Smooth muscle cell (in vitro differentiated cells): Measurements from ENCODE around the gene RPA3. TPM values are rescaled to one million over a fixed set of nuclear protein-coding genes. Genes with fewer than 3 reads are reported as not detected.

ENCODE experiments used
- DNase-seq: peaks from one replicate; lab custom pipeline; 2025; ENCODE audit not compliant: unreplicated experiment; lab: John Stamatoyannopoulos, UW
- H2AFZ ChIP-seq: fragments of 200-600 bp; sonication (generic); 2 replicates; pipeline ENCODE4 v1.6.0; 2016; ENCODE audit warnings: antibody characterized with exemption, low read depth, mild to moderate bottlenecking
- H3F3A ChIP-seq: fragments of 200-600 bp; sonication (generic); 2 replicates; pipeline ENCODE4 v1.6.0; 2017; ENCODE audit warnings: antibody characterized with exemption, low read depth
- H3K27ac ChIP-seq: fragments of 200-600 bp; sonication (generic); 2 replicates; pipeline ENCODE4 v1.5.1; 2016; ENCODE audit warnings: low read depth, mild to moderate bottlenecking
- H3K27me3 ChIP-seq: fragments of 200-600 bp; sonication (generic); 2 replicates; pipeline ENCODE4 v1.6.1; 2016; ENCODE audit warnings: low read depth, mild to moderate bottlenecking
- H3K36me3 ChIP-seq: fragments of 200-600 bp; sonication (generic); 2 replicates; pipeline ENCODE4 v1.5.1; 2016; ENCODE audit warnings: low read depth
- H3K4me1 ChIP-seq: fragments of 200-600 bp; sonication (generic); 2 replicates; pipeline ENCODE4 v1.5.1; 2016; ENCODE audit warnings: low read depth
- H3K4me2 ChIP-seq: fragments of 200-600 bp; sonication (generic); 2 replicates; pipeline ENCODE4 v1.6.0; 2016; ENCODE audit warnings: mild to moderate bottlenecking
- H3K4me3 ChIP-seq: fragments of 200-600 bp; sonication (generic); 2 replicates; pipeline ENCODE4 v1.5.1; 2016; ENCODE audit warnings: mild to moderate bottlenecking
- H3K79me2 ChIP-seq: fragments of 200-600 bp; sonication (generic); 2 replicates; pipeline ENCODE4 v1.6.0; 2016; ENCODE audit warnings: low read depth, mild to moderate bottlenecking
- H3K9ac ChIP-seq: fragments of 200-600 bp; sonication (generic); 2 replicates; pipeline ENCODE4 v1.6.0; 2016; ENCODE audit warnings: low read depth
- H3K9me3 ChIP-seq: fragments of 200-600 bp; sonication (generic); replicated peaks from 2 replicates; pipeline ENCODE4 v1.5.1; 2016; ENCODE audit warnings: low read depth
- H4K20me1 ChIP-seq: fragments of 200-600 bp; sonication (generic); 2 replicates; pipeline ENCODE4 v1.6.0; 2016; ENCODE audit warnings: low read depth
- WGBS: methylation state at CpG from one replicate; pipeline ENCODE4 v1.1.7; 2016; ENCODE audit warnings: low lambda C conversion rate; 5-methylcytosine and 5-hydroxymethylcytosine counted together
- polyA plus RNA-seq: library from polyadenylated mRNA; unstranded; fragments of >200 nt; fragmentation: Nextera tagmentation; extraction: Ambion mirVana; gene quantifications from 2 replicates; pipeline ENCODE4 v1.2.1, GENCODE V29; 2016
- total RNA-seq: library from RNA; depleted of rRNA; stranded (reverse); fragments of >200 nt; gene quantifications from 2 replicates; pipeline ENCODE4 v1.2.3, GENCODE V29; 2014
- TF ChIP-seq, protein P1 (sequence below): fragments of 200-600 bp; sonication (generic); IDR thresholded peaks from 2 replicates; pipeline ENCODE4 v1.5.1; 2017; ENCODE audit warnings: borderline replicate concordance, mild to moderate bottlenecking, antibody characterized with exemption; ENCODE audit not compliant: insufficient read depth, poor library complexity, severe bottlenecking

The RPA3 gene
- total and polyA plus RNA-seq, 2 experiments from 2014 or later = 37.2 to 63.7 TPM

- Histone ChIP-seq H3K4me3 (peak overlapping the region; percentile 67), H3K4me1 (peaks cover 15% of the 10 kb centered on the region), H3K27me3 (no peaks in the 10 kb centered on the region), H4K20me1 (no peaks in the 10 kb centered on the region), H3K79me2 (peaks cover 42% of the 10 kb centered on the region), H2AFZ (peak overlapping the region; percentile 97), H3K36me3 (no peaks in the 10 kb centered on the region), H3K27ac (peak overlapping the region; percentile 66), H3K4me2 (peak overlapping the region; percentile 98), H3K9me3 (no peaks in the 10 kb centered on the region), H3F3A (no peaks in the 10 kb centered on the region), H3K9ac (peak overlapping the region; percentile 74)
- no peak for DNase-seq
- WGBS = 6% methylated on average over 22 of the region's 22 CpGs
- TF ChIP-seq, protein P1, sequence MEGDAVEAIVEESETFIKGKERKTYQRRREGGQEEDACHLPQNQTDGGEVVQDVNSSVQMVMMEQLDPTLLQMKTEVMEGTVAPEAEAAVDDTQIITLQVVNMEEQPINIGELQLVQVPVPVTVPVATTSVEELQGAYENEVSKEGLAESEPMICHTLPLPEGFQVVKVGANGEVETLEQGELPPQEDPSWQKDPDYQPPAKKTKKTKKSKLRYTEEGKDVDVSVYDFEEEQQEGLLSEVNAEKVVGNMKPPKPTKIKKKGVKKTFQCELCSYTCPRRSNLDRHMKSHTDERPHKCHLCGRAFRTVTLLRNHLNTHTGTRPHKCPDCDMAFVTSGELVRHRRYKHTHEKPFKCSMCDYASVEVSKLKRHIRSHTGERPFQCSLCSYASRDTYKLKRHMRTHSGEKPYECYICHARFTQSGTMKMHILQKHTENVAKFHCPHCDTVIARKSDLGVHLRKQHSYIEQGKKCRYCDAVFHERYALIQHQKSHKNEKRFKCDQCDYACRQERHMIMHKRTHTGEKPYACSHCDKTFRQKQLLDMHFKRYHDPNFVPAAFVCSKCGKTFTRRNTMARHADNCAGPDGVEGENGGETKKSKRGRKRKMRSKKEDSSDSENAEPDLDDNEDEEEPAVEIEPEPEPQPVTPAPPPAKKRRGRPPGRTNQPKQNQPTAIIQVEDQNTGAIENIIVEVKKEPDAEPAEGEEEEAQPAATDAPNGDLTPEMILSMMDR = no peak
These were observed 77.2 kb downstream of the RPA3 start for GRCh38 chr7:7641129-7641663.

DNA sequence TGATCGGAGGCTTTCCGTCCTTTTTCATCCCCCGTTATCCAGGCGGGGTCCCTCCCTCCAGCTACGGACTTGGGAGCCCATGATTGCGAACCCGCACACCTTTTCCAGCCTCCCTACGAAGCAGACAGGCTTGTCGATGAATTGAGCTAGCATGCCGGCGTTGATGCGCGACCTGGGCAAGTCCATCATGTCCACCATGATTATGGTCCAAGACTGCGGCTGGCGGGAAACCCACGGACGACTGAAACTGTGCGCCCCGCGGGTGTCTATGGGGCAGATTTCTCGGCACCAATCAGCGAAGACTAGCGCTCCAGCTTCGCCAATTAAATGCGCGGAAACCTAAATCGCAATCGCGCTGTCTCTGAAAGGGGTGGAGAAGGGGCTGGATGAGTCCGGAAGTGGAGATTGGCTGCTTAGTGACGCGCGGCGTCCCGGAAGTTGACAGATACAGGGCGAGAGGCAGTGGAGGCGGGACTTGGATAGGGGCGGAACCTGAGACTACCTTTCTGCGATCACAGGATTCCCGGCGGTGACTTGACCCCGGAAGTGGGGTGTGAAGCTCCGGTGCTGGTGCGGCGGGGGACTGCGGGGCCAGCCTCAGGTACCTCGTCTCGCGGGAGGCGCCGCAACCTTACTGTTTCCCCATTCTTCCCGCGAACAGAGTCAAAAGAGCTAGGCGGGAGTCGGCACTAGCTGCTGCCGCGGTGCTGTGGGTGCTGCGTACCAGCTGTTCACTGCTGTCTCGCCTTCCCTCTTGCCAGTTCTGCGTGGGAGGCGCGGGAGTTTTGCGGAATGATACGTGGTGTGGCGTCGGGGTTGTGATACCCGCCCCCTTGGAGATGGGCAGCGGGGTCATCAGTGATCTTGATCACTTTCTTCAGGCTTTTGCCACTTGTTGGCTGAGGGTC, 77.9 kb downstream of the RPA3 start, which contains the start of gene UMAD1:
Gene UMAD1, plus strand, starts transcription at position 532 of the 908 bp plus-strand sequence. CDS start 32,620 bp downstream, outside the sequence.
- Histone ChIP-seq H3K9ac (peak within 1 kb of the TSS; percentile 74), H3K9me3 (no peaks in the 10 kb centered on the region), H3K4me2 (peak within 1 kb of the TSS; percentile 98), H3K36me3 (no peaks in the 10 kb centered on the region), H3K27me3 (no peaks in the 10 kb centered on the region), H3F3A (no peaks in the 10 kb centered on the region), H3K4me1 (peaks cover 15% of the 10 kb centered on the region), H3K4me3 (peak within 1 kb of the TSS; percentile 67), H4K20me1 (no peaks in the 10 kb centered on the region), H2AFZ (peak within 1 kb of the TSS; percentile 97), H3K27ac (peak within 1 kb of the TSS; percentile 66), H3K79me2 (peaks cover 38% of the 10 kb centered on the region)
- WGBS = under 1% methylated on average over 68 of the region's 68 CpGs
- TF ChIP-seq, protein P1 = no peak
- DNase-seq = peak; percentile 73

DNA sequence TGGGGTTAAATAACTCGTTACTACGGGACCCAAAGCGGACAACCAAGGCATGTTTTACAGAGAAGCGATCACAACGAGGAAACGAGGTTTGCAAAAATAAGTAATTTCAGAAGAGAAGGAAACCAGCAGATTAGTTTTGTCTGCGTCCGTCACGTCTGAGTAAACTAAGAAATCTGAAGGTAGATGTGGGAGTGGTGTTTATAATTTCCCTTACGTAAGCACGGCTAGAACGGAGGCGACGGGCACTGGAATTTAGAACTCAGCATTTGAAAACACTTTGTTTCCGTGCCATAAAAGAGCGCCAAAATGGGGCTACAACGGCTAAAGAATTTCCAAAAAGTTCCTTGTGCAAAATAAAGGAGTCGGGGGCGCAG, 78.6 kb downstream of the RPA3 start:
- peaks cover 15% of the 10 kb centered on the region for H3K4me1 ChIP-seq
- under 1% methylated on average over 18 of the region's 19 CpGs for WGBS
- DNase-seq = no peak
- H3K36me3 ChIP-seq = no peaks in the 10 kb centered on the region
- H3K9ac ChIP-seq = peak overlapping the region; percentile 66
- H4K20me1 ChIP-seq = no peaks in the 10 kb centered on the region
- no peaks in the 10 kb centered on the region for H3K9me3 ChIP-seq
- H3F3A ChIP-seq = no peaks in the 10 kb centered on the region
- peak overlapping the region; percentile 90 for H3K4me2 ChIP-seq
- H3K4me3 ChIP-seq = peak overlapping the region; percentile 67
- H3K27ac ChIP-seq = peak overlapping the region; percentile 52
- peak overlapping the region; percentile 92 for H2AFZ ChIP-seq
- TF ChIP-seq, protein P1 = no peak
- H3K27me3 ChIP-seq = no peaks in the 10 kb centered on the region
- H3K79me2 ChIP-seq = peaks cover 33% of the 10 kb centered on the region
